ENCODE results near the gene TSSC4. TPM values are rescaled to one million over a fixed set of nuclear protein-coding genes. Genes with fewer than 3 reads are reported as not detected.
A peak's percentile ranks its signal among the peaks of the same experiment; 100 is the strongest.

Gene TSSC4
- total and polyA plus RNA-seq, 2 of the 13 experiments (the other 11 are each of a cell fraction or from before 2014, with no cell fraction given): 16.2 to 58.6 TPM

DNA sequence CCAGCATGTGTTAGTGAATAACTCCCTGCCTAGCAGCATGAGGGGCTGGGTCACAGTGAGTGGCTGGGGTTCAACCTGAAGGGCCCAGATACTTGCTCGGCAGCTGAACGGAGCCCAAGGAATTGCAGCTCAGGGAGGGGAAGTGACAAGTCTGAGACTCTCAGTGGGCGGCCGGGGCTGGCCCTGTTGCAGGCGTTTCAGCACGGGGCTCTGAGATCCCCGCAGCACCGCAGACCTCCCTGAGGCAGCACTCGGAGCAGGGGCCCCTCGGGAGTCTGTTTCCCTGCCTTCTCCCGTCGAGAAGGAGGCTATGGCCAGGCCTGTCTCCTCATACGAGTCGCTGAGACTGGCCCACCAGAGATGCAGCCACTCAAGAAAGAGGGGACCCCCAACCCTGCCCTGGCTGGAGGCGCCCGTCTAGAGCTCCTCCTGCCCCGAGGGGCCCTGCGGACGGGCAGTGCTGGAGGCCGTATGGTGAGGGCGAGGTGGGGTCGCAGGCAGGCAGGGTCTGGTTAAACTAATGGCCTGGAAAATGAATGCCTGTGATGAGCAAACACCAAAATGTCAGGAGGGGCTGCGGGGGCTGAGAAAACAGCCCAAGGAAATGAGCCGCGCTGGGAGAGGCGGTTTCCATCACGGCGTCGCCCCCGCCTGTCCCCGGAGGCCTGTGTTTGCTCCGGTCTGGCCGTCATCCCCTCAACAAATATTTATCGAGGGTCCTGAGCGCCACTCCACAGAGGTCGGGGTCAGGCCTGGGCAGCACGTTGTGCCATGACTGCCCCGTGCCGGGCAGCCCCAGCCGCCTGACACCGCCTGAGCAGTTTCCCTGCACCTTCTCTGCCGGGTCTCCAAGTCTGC is 9.3 kb downstream of the TSSC4 start (continued):
- TF ChIP-seq, protein P1, sequence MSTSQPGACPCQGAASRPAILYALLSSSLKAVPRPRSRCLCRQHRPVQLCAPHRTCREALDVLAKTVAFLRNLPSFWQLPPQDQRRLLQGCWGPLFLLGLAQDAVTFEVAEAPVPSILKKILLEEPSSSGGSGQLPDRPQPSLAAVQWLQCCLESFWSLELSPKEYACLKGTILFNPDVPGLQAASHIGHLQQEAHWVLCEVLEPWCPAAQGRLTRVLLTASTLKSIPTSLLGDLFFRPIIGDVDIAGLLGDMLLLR (CRISPR knock-in tag; IDR thresholded peaks at IDR 0.05): no peak
- no peak for TF ChIP-seq ZMYM3 (CRISPR knock-in tag; IDR thresholded peaks at IDR 0.05)
- TF ChIP-seq, protein P2, sequence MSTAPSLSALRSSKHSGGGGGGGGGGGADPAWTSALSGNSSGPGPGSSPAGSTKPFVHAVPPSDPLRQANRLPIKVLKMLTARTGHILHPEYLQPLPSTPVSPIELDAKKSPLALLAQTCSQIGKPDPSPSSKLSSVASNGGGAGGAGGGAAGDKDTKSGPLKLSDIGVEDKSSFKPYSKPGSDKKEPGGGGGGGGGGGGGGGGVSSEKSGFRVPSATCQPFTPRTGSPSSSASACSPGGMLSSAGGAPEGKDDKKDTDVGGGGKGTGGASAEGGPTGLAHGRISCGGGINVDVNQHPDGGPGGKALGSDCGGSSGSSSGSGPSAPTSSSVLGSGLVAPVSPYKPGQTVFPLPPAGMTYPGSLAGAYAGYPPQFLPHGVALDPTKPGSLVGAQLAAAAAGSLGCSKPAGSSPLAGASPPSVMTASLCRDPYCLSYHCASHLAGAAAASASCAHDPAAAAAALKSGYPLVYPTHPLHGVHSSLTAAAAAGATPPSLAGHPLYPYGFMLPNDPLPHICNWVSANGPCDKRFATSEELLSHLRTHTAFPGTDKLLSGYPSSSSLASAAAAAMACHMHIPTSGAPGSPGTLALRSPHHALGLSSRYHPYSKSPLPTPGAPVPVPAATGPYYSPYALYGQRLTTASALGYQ (CRISPR knock-in tag; IDR thresholded peaks at IDR 0.05): peak; percentile 85
- TF ChIP-seq ZSCAN12 (CRISPR knock-in tag; IDR thresholded peaks at IDR 0.05): no peak
- no peak for TF ChIP-seq JUND (CRISPR knock-in tag; IDR thresholded peaks at IDR 0.05)
- no peak for TF ChIP-seq NCOR1 (IDR thresholded peaks at IDR 0.05; ENCODE audit: borderline replicate concordance, low read length)
- TF ChIP-seq, protein P3, sequence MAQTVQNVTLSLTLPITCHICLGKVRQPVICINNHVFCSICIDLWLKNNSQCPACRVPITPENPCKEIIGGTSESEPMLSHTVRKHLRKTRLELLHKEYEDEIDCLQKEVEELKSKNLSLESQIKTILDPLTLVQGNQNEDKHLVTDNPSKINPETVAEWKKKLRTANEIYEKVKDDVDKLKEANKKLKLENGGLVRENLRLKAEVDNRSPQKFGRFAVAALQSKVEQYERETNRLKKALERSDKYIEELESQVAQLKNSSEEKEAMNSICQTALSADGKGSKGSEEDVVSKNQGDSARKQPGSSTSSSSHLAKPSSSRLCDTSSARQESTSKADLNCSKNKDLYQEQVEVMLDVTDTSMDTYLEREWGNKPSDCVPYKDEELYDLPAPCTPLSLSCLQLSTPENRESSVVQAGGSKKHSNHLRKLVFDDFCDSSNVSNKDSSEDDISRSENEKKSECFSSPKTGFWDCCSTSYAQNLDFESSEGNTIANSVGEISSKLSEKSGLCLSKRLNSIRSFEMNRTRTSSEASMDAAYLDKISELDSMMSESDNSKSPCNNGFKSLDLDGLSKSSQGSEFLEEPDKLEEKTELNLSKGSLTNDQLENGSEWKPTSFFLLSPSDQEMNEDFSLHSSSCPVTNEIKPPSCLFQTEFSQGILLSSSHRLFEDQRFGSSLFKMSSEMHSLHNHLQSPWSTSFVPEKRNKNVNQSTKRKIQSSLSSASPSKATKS (CRISPR knock-in tag; IDR thresholded peaks at IDR 0.05): no peak
- TF ChIP-seq IRF9 (CRISPR knock-in tag; IDR thresholded peaks at IDR 0.05; ENCODE audit: borderline replicate concordance): no peak; the same call in 1 of the 2 replicates
- TF ChIP-seq ZSCAN20 (CRISPR knock-in tag; IDR thresholded peaks at IDR 0.05; ENCODE audit: borderline replicate concordance): no peak
- TF ChIP-seq PCBP2 (optimal IDR thresholded peaks at IDR 0.05; ENCODE audit: low read depth, low read length, poor library complexity, severe bottlenecking): no peak
- TF ChIP-seq ATRX (CRISPR knock-in tag; IDR thresholded peaks at IDR 0.05; ENCODE audit: borderline replicate concordance): no peak
- no peak for TF ChIP-seq XRCC5 (optimal IDR thresholded peaks at IDR 0.05; ENCODE audit: low read length)
- no peak for TF ChIP-seq ZFP36L1 (CRISPR knock-in tag; IDR thresholded peaks at IDR 0.05)
- TF ChIP-seq NR1H2 (CRISPR knock-in tag; IDR thresholded peaks at IDR 0.05; ENCODE audit: borderline replicate concordance, low read depth): no peak
- peak; percentile 64 for TF ChIP-seq ISL2 (CRISPR knock-in tag; IDR thresholded peaks at IDR 0.05)
- TF ChIP-seq ZNF670 (CRISPR knock-in tag; IDR thresholded peaks at IDR 0.05; ENCODE audit: borderline replicate concordance): no peak
- TF ChIP-seq DR1 (CRISPR knock-in tag; IDR thresholded peaks at IDR 0.05): no peak
- no peak; the same call in 1 of the 2 replicates for TF ChIP-seq ARHGAP35 (CRISPR knock-in tag; IDR thresholded peaks at IDR 0.05; ENCODE audit: borderline replicate concordance)

Measured in HepG2 (cell line).